Muscle of leg (tissue), 16 donors: ENCODE results near the gene CA10. TPM values are rescaled to one million over a fixed set of nuclear protein-coding genes. Genes with fewer than 3 reads are reported as not detected.

ENCODE experiments used
- DNase-seq: peaks from one replicate; pipeline ENCODE4 v3.0.0; 2013
- H3K27ac ChIP-seq: one replicate; pipeline ENCODE4 v1.5.1; 2013; ENCODE audit warnings: mild to moderate bottlenecking, low read length, control low read depth
- H3K27me3 ChIP-seq: one replicate; pipeline ENCODE4 v1.6.1; 2013; ENCODE audit warnings: low read length; ENCODE audit not compliant: control insufficient read depth, insufficient read depth
- H3K36me3 ChIP-seq: one replicate; pipeline ENCODE4 v1.6.1; 2013; ENCODE audit warnings: low read length; ENCODE audit not compliant: control insufficient read depth, insufficient read depth
- H3K4me1 ChIP-seq: one replicate; pipeline ENCODE4 v1.6.1; 2013; ENCODE audit warnings: low read length; ENCODE audit not compliant: control insufficient read depth, insufficient read depth
- H3K4me3 ChIP-seq: one replicate; pipeline ENCODE4 v1.5.1; 2013; ENCODE audit warnings: low read length, control low read depth
- H3K9me3 ChIP-seq: replicated peaks from 2 replicates; pipeline ENCODE4 v1.6.1; 2013; ENCODE audit warnings: low read depth, low read length; ENCODE audit not compliant: control insufficient read depth
- WGBS: methylation state at CpG from one replicate; pipeline ENCODE4 v1.1.5; 2013; ENCODE audit warnings: missing lambda C conversion rate; ENCODE audit not compliant: insufficient coverage; 5-methylcytosine and 5-hydroxymethylcytosine counted together
- long read RNA-seq, 11 donors: transcript quantifications; one replicate each; lab custom pipeline, GENCODE V29; 2026
- polyA plus RNA-seq, 8 donors: library from polyadenylated mRNA; unstranded; fragments of 120-200 nt; gene quantifications; one replicate each; pipeline versions ENCODE4 v1.2.1 to v1.2.3, GENCODE V29; 2013; ENCODE audit warnings: inconsistent platforms in 1 of 8, low replicate concordance in 1 of 8; ENCODE audit not compliant: insufficient read length in 8 of 8, insufficient read depth in 1 of 8
- total RNA-seq: library from RNA; stranded (reverse); fragments of 120-200 nt; gene quantifications from one replicate; pipeline ENCODE4 v1.2.4, GENCODE V29; 2013

Gene CA10
- 3.3 TPM for total RNA-seq
- polyA plus RNA-seq = 1 to 10 TPM; 1.4 to 6.9 (median 3.6) TPM
- long read RNA-seq, donor 1 = 0 reads
- long read RNA-seq, donor 2 = 0 reads
- long read RNA-seq, donor 3, transcript CA10-203 (9 exons, 3,189 nt) = major isoform, 5 of 8 reads
- long read RNA-seq, donor 3, partial matches to known transcripts = 0 of 8 reads
- long read RNA-seq, donor 3, other reads (novel, unspliced or antisense) = 0 of 8 reads
- long read RNA-seq, donor 4, partial matches to known transcripts = 0 of 2 reads
- long read RNA-seq, donor 4, other reads (novel, unspliced or antisense) = 0 of 2 reads
- long read RNA-seq, donor 5 = 0 reads
- long read RNA-seq, donor 6, partial matches to known transcripts = 0 of 1 reads
- long read RNA-seq, donor 6, other reads (novel, unspliced or antisense) = 0 of 1 reads
- long read RNA-seq, donor 7, partial matches to known transcripts = 0 of 1 reads
- long read RNA-seq, donor 7, other reads (novel, unspliced or antisense) = 0 of 1 reads
- long read RNA-seq, donor 8 = 0 reads
- long read RNA-seq, donor 9 = 0 reads
- long read RNA-seq, donor 10, partial matches to known transcripts = 0 of 2 reads
- long read RNA-seq, donor 10, other reads (novel, unspliced or antisense) = 0 of 2 reads
- long read RNA-seq, donor 11 = 0 reads

DNA sequence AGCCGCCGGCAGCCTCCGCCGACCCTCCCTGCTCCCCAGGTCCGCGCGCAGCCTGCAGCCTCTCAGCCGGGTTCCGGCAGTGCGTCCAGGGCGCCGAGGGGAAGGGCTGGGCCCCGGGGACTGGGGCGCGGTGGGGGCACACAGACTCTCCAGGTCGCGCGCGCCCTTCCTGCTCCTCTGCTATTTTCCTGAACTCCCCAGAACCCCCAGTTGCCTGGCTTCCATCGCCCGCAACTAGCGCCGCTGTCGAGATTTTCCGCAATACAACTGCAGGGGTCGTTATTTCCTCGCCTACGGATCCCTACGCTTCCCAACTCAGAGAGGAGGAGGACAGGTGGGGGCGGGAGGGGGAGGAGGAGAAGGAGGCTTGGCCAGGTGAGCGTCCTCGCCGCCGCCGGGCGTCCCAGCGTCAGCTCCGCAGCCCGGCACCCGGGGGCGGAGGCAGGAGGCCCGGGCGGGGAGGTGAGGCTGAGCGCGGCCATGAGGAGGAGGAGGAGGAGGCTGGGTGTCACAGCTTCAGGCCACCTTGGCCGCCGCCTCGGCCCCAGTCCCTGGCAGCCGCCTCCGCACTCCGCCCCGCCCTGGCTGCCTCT, at the start of gene CA10:
TSS of gene CA10 (minus strand) at position 265 of the 593 bp plus-strand sequence.
- DNase-seq = no peak
- Histone ChIP-seq H3K27ac (no peak within 1 kb of the TSS), H3K4me3 (peak within 1 kb of the TSS; percentile 19), H3K27me3 (peaks cover 44% of the 10 kb centered on the region), H3K36me3 (no peaks in the 10 kb centered on the region), H3K9me3 (no peaks in the 10 kb centered on the region), H3K4me1 (peaks cover 5% of the 10 kb centered on the region)
- under 1% methylated on average over 37 of the region's 52 CpGs for WGBS

DNA sequence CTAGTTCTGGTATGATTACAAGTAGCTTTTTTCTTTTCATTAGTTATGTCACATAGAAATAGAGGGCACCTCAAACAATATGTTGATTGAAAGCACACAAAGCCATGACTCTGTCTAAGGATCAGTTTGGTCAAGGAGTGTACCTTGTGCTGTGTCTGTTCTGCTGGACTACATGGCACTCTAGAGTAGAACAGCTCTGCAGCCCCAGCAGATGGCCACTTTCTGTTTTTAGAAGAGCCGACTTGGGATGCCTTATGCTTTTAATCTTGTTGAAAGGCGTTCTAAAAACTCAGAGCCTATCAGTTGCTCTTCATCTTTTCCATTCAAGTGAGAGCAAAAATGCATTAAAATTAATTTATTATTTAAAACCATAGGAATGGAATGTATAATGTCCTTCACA, 49.3 kb upstream of the CA10 start:
- Histone ChIP-seq H3K9me3 (no peaks in the 10 kb centered on the region), H3K27ac (no peak overlapping the region), H3K36me3 (no peaks in the 10 kb centered on the region), H3K27me3 (no peaks in the 10 kb centered on the region), H3K4me1 (no peaks in the 10 kb centered on the region), H3K4me3 (no peak overlapping the region)
- DNase-seq = peak; percentile 7
- WGBS = no CpG with 5 or more reads among the region's 2 CpGs

DNA sequence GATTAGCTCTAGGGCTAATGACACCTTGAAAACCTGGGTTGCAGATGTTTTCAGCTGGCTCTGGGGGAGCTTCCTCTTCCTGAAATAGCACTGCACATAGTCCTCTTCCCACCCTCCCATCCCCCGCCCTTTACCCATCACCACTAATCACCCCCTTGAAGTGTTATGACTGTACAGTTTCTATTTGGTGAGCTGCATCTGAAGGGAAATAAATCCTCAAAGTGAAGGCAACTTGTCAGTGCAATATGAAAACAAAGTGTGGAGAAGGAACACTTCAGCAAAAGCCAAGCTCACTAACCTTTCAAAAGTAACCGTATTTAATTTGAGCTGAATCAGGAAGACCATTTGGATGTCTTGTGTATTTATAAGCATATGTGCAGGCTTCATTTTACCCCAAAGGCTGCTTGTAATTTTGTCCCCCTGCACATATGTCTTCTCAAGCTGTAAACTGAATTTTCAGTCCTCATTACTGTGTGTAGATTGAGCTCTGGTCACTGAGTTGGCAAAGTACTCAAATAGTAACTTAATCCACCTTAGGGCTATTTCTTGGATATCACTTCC, 44.1 kb upstream of the CA10 start:
- H3K4me3 ChIP-seq = no peak overlapping the region
- H3K27ac ChIP-seq = no peak overlapping the region
- H3K4me1 ChIP-seq = no peaks in the 10 kb centered on the region
- WGBS = no CpG with 5 or more reads among the region's 2 CpGs
- no peak for DNase-seq
- H3K9me3 ChIP-seq = no peaks in the 10 kb centered on the region
- H3K27me3 ChIP-seq = no peaks in the 10 kb centered on the region
- no peaks in the 10 kb centered on the region for H3K36me3 ChIP-seq

- H3K4me3 ChIP-seq = no peak overlapping the region
- H3K9me3 ChIP-seq = no peaks in the 10 kb centered on the region
- no peaks in the 10 kb centered on the region for H3K36me3 ChIP-seq
- H3K27ac ChIP-seq = no peak overlapping the region
- H3K4me1 ChIP-seq = no peaks in the 10 kb centered on the region
- H3K27me3 ChIP-seq = no peaks in the 10 kb centered on the region
- DNase-seq = peak; percentile 22
- WGBS = 60% methylated on average over 1 of the region's 2 CpGs
Observed at GRCh38 chr17:52201767-52202519, 43.4 kb upstream of the CA10 start.

GRCh38 chr17:52191491-52191890, 33.0 kb upstream of the CA10 start:
- H3K4me1 ChIP-seq = no peaks in the 10 kb centered on the region
- no CpG with 5 or more reads among the region's 2 CpGs for WGBS
- DNase-seq = peak; percentile 58
- no peaks in the 10 kb centered on the region for H3K9me3 ChIP-seq
- no peaks in the 10 kb centered on the region for H3K27me3 ChIP-seq
- no peak overlapping the region for H3K4me3 ChIP-seq
- H3K27ac ChIP-seq = no peak overlapping the region
- H3K36me3 ChIP-seq = no peaks in the 10 kb centered on the region

- 43% methylated on average over 2 of the region's 3 CpGs for WGBS
- H3K4me3 ChIP-seq = no peak overlapping the region
- H3K4me1 ChIP-seq = no peaks in the 10 kb centered on the region
- no peaks in the 10 kb centered on the region for H3K27me3 ChIP-seq
- no peak overlapping the region for H3K27ac ChIP-seq
- H3K9me3 ChIP-seq = no peaks in the 10 kb centered on the region
- H3K36me3 ChIP-seq = no peaks in the 10 kb centered on the region
- no peak for DNase-seq
Observed at GRCh38 chr17:52181782-52182181, 23.3 kb upstream of the CA10 start.

DNA sequence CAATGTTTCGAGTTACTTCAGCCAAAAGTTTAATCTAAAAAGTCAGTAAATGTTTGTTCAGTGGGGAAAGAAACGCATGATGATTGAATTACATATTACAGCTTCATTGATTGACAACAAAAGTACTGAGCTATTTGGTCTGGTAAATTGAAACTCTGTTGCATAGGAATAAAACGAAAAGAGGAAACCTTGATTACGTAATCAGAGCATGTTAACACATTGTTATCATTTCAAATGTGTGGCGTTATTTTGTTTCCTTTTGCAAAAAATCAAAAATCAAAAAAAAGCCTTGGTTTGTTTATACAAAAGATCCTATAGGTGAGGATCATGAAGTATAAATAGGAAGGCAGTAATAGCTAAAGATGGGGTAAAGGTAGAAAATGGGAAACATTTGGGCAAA, 19.5 kb upstream of the CA10 start:
- WGBS = no CpG with 5 or more reads among the region's 5 CpGs
- H3K36me3 ChIP-seq = no peaks in the 10 kb centered on the region
- no peak overlapping the region for H3K27ac ChIP-seq
- no peaks in the 10 kb centered on the region for H3K27me3 ChIP-seq
- no peak overlapping the region for H3K4me3 ChIP-seq
- H3K9me3 ChIP-seq = no peaks in the 10 kb centered on the region
- H3K4me1 ChIP-seq = no peaks in the 10 kb centered on the region
- DNase-seq = no peak

DNA sequence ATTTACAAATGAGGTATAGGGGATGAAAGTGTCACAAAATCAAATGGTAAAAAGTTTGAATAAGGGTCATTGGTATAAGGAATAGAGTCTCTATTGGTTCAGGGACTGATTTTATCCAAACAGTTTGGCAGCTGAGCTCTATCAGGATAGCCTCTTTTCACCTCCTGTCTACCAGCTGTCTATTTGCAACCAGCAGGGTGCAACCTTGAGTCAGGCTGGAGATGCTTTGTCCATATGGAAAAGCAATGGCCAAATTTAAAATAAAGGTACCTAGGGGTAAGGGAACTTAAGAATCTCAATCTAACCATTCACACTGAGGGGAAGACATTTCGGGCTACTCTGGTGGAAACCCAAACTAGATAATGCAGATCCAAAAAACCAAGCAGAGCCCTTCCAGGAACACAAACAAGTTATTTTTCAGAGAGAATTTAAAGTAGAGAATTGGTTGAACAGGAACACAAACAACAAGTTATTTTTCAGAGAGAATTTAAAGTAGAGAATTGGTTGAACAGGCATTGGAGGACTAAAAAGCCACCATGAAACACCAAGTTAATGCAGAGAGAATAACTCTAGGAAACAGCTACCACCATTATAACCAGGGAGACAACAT, 12.6 kb upstream of the CA10 start:
- no CpG with 5 or more reads among the region's 1 CpG for WGBS
- no peaks in the 10 kb centered on the region for H3K36me3 ChIP-seq
- H3K4me3 ChIP-seq = no peak overlapping the region
- no peak overlapping the region for H3K27ac ChIP-seq
- no peaks in the 10 kb centered on the region for H3K27me3 ChIP-seq
- no peaks in the 10 kb centered on the region for H3K4me1 ChIP-seq
- DNase-seq = peak; percentile 52
- no peaks in the 10 kb centered on the region for H3K9me3 ChIP-seq

DNA sequence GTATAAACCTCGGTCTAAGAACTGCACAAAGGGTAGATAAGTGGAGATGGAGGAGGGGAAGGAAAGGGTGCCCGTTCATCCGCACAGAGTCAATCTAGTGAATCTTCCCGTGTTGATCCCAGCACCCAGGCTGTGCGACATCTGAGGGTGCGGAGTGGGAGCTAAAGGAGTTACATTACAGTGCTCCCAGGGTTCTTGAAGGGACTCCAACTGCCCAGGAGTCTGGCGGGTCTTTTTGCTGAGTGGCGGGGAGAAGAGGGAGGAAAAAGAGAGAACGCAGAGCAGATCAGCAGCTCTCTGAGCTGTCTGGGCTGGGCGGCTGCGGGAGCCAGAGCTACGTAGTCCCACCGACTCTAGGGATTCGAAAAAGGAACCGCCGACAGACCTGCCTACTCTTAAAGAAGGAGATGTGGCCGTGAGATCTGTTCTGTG, 1.6 kb upstream of the CA10 start:
- H3K36me3 ChIP-seq = no peaks in the 10 kb centered on the region
- 8% methylated on average over 14 of the region's 17 CpGs for WGBS

More for the DNA sequence above, 1.6 kb upstream of the CA10 start:
- Histone ChIP-seq H3K27me3 (peaks cover 44% of the 10 kb centered on the region), H3K4me1 (peaks cover 5% of the 10 kb centered on the region), H3K9me3 (no peaks in the 10 kb centered on the region), H3K27ac (no peak overlapping the region), H3K4me3 (no peak overlapping the region)
- DNase-seq = no peak
